HEK293 (cell line): ENCODE measurements around the gene TMEM220.

Experiments
- ZNF146 ChIP-seq: fragments of 450-650 bp; formaldehyde crosslinking; IDR thresholded peaks from 2 replicates; pipeline ENCODE4 v1.5.1; 2016; ENCODE audit warnings: missing biosample characterization, missing genetic modification characterization
- ZNF600 ChIP-seq: fragments of 450-650 bp; formaldehyde crosslinking; IDR thresholded peaks from 2 replicates; pipeline ENCODE4 v1.5.1; 2016; ENCODE audit warnings: missing biosample characterization, missing genetic modification characterization
- ZNF777 ChIP-seq: fragments of 450-650 bp; formaldehyde crosslinking; IDR thresholded peaks from 2 replicates; pipeline ENCODE4 v1.5.1; 2017; ENCODE audit warnings: missing biosample characterization, missing genetic modification characterization, borderline replicate concordance

DNA sequence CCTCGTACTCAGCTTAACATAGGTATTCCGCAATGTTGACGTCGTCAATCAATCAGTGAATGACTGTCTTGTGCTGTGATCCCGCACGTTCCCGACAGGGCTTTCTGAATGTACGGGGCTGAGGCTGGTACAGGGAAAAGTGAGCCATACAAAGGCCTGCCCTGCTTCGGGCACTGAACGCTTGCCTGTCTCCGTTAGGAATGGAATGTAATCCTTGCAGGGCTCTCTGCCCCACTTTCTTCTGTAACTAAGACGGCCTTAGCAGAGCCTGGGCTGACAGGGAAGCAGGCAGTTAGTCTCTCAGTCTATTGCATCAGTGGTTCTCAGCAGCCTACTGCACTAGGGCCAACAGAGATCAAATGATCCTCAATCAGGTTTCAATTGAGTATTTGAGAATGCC is 56.5 kb downstream of the TMEM220 start:
- TF ChIP-seq ZNF777 (tag by site-specific recombination) (no peak), ZNF146 (tag by site-specific recombination) (no peak), ZNF600 (tag by site-specific recombination) (no peak)
